ENCODE measurements around the gene SLC26A6. TPM values are rescaled to one million over a fixed set of nuclear protein-coding genes. Genes with fewer than 3 reads are reported as not detected.

SLC26A6 gene
- total RNA-seq, 1 experiment from 2014 or later = 55.1 TPM

DNA sequence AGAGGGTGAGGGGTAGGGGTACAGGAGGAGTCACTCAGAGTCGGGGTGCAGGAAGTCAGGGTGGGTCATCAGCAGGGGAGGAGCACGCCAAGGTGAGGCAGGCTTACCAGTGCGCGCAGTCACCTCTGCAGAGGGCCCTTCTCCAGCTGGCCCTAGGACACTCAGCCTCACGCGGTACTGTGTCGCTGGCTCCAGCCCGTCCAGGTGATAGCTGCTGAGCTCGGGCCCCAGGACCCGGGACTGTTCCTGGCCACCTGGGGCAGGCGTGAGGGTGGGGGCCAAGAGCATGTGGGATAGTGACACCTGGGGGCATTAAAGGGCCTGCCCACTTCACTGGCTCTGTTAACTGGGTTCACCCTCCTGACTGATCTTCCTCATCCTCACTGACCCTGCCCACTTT, 47.6 kb downstream of the SLC26A6 start:
- intact Hi-C loops (cut with micrococcal nuclease) = no loop called here
- ChIA-PET CTCF (no interaction called here), RAD21 (ENCODE audit: low non-redundant PET in 1 of 2, low total read pairs in 2 of 2, uncharacterized antibody in 2 of 2, unreplicated experiment in 2 of 2) (no interaction called here), POLR2A (no interaction called here)
- DNase-seq (ENCODE audit: low read depth, low spot score) (no peak), ATAC-seq (no peak)
- no peak overlapping the region for H3K27ac ChIP-seq (ENCODE audit: low read depth, low read length)
- H3K4me2 ChIP-seq (ENCODE audit: low read length) = no peak overlapping the region
- no peak overlapping the region for H3K9ac ChIP-seq (ENCODE audit: low read length)
- no peaks in the 10 kb centered on the region for H3K79me2 ChIP-seq (ENCODE audit: insufficient read depth, low read length)
- no peaks in the 10 kb centered on the region for H4K20me1 ChIP-seq (ENCODE audit: insufficient read depth)
- TF ChIP-seq CBX3 (IDR thresholded peaks at IDR 0.05; ENCODE audit: low read depth) (no peak), SP1 (IDR thresholded peaks at IDR 0.05; ENCODE audit: low read depth) (no peak), POLR2AphosphoS5 (IDR thresholded peaks at IDR 0.05; ENCODE audit: low read depth, low read length) (no peak), EZH2 (IDR thresholded peaks at IDR 0.05) (no peak), ATF3 (IDR thresholded peaks at IDR 0.05) (no peak), ZNF274 (IDR thresholded peaks at IDR 0.05; ENCODE audit: low read depth, low read length) (no peak), ZFX (IDR thresholded peaks at IDR 0.05) (no peak), CEBPB (IDR thresholded peaks at IDR 0.05; ENCODE audit: low read depth) (no peak)
- TF ChIP-seq, protein P1, sequence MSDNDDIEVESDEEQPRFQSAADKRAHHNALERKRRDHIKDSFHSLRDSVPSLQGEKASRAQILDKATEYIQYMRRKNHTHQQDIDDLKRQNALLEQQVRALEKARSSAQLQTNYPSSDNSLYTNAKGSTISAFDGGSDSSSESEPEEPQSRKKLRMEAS (IDR thresholded peaks at IDR 0.05) = no peak
- no TSS peak for BruUV-seq (replicated peaks)
- H3K4me3 ChIP-seq (replicated peaks in 1 of 2; ENCODE audit: low read depth in 1 of 2, low read length in 2 of 2) = no peak overlapping the region
- no peaks in the 10 kb centered on the region for H3K4me1 ChIP-seq (ENCODE audit: control insufficient read depth in 1 of 2, insufficient read depth in 2 of 2, low read length in 2 of 2)
- no peaks in the 10 kb centered on the region; a peak in 1 of 4 replicates for H3K36me3 ChIP-seq (ENCODE audit: control insufficient read depth in 1 of 2, insufficient read depth in 2 of 2, low read length in 2 of 2)
- no peaks in the 10 kb centered on the region for H3K9me2 ChIP-seq (ENCODE audit: insufficient read depth)
- H3K27me3 ChIP-seq (ENCODE audit: insufficient read depth, low read length) = no peaks in the 10 kb centered on the region
- no peak overlapping the region for H2AFZ ChIP-seq (ENCODE audit: low read depth, low read length, poor library complexity, severe bottlenecking)
- H3K9me3 ChIP-seq (ENCODE audit: control insufficient read depth in 1 of 2, insufficient read depth in 1 of 2, low read depth in 1 of 2, low read length in 2 of 2) = no peaks in the 10 kb centered on the region

- no peaks in the 10 kb centered on the region for H3K27me3 ChIP-seq (ENCODE audit: insufficient read depth, low read length)
- no peaks in the 10 kb centered on the region for H4K20me1 ChIP-seq (ENCODE audit: insufficient read depth)
- intact Hi-C loops (cut with micrococcal nuclease) = no loop called here
- H3K27ac ChIP-seq (ENCODE audit: low read depth, low read length) = no peak overlapping the region
- TF ChIP-seq REST (IDR thresholded peaks at IDR 0.05; ENCODE audit: low read depth) (no peak), ZFX (IDR thresholded peaks at IDR 0.05) (no peak), ZNF274 (IDR thresholded peaks at IDR 0.05; ENCODE audit: low read depth, low read length) (no peak), YY1 (IDR thresholded peaks at IDR 0.05; ENCODE audit: extremely low read depth, insufficient replicate concordance, low read depth, low read length) (no peak), ELF1 (IDR thresholded peaks at IDR 0.05; ENCODE audit: borderline replicate concordance, low read depth) (no peak), TCF7L2 (IDR thresholded peaks at IDR 0.05; ENCODE audit: borderline replicate concordance, extremely low read depth, insufficient read depth, insufficient read length) (no peak), EZH2 (IDR thresholded peaks at IDR 0.05) (no peak), CEBPB (IDR thresholded peaks at IDR 0.05; ENCODE audit: low read depth) (no peak), EZH2phosphoT487 (IDR thresholded peaks at IDR 0.05; ENCODE audit: borderline replicate concordance) (no peak), JUND (IDR thresholded peaks at IDR 0.05) (no peak)
- TF ChIP-seq, protein P2, sequence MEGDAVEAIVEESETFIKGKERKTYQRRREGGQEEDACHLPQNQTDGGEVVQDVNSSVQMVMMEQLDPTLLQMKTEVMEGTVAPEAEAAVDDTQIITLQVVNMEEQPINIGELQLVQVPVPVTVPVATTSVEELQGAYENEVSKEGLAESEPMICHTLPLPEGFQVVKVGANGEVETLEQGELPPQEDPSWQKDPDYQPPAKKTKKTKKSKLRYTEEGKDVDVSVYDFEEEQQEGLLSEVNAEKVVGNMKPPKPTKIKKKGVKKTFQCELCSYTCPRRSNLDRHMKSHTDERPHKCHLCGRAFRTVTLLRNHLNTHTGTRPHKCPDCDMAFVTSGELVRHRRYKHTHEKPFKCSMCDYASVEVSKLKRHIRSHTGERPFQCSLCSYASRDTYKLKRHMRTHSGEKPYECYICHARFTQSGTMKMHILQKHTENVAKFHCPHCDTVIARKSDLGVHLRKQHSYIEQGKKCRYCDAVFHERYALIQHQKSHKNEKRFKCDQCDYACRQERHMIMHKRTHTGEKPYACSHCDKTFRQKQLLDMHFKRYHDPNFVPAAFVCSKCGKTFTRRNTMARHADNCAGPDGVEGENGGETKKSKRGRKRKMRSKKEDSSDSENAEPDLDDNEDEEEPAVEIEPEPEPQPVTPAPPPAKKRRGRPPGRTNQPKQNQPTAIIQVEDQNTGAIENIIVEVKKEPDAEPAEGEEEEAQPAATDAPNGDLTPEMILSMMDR (IDR thresholded peaks at IDR 0.05 in 2 of 3, conservative IDR thresholded peaks at IDR 0.05 in 1 of 3; ENCODE audit: borderline replicate concordance in 1 of 3, insufficient read depth in 1 of 3, low read depth in 2 of 3, low read length in 2 of 3) = no peak
- H3K9ac ChIP-seq (ENCODE audit: low read length) = no peak overlapping the region
- BruUV-seq (replicated peaks) = no TSS peak
- CTCF ChIA-PET = no interaction called here
- no peak overlapping the region for H3K4me3 ChIP-seq (replicated peaks in 1 of 2; ENCODE audit: low read depth in 1 of 2, low read length in 2 of 2)
- H2AFZ ChIP-seq (ENCODE audit: low read depth, low read length, poor library complexity, severe bottlenecking) = no peak overlapping the region
- H3K4me2 ChIP-seq (ENCODE audit: low read length) = no peak overlapping the region
- no peaks in the 10 kb centered on the region for H3K9me3 ChIP-seq (ENCODE audit: control insufficient read depth in 1 of 2, insufficient read depth in 1 of 2, low read depth in 1 of 2, low read length in 2 of 2)
- RAD21 ChIA-PET (ENCODE audit: low non-redundant PET in 1 of 2, low total read pairs in 2 of 2, uncharacterized antibody in 2 of 2, unreplicated experiment in 2 of 2) = no interaction called here
- DNase-seq (ENCODE audit: low read depth, low spot score) (no peak), ATAC-seq (no peak)
- no peaks in the 10 kb centered on the region for H3K4me1 ChIP-seq (ENCODE audit: control insufficient read depth in 1 of 2, insufficient read depth in 2 of 2, low read length in 2 of 2)
- POLR2A ChIA-PET = no interaction called here
- H3K36me3 ChIP-seq (ENCODE audit: control insufficient read depth in 1 of 2, insufficient read depth in 2 of 2, low read length in 2 of 2) = no peaks in the 10 kb centered on the region; a peak in 1 of 4 replicates
- no peaks in the 10 kb centered on the region for H3K79me2 ChIP-seq (ENCODE audit: insufficient read depth, low read length)
- H3K9me2 ChIP-seq (ENCODE audit: insufficient read depth) = no peaks in the 10 kb centered on the region
These were observed 49.9 kb downstream of the SLC26A6 start for GRCh38 chr3:48585411-48585810.
